ENCODE measurements around the gene ZFP64. TPM values are rescaled to one million over a fixed set of nuclear protein-coding genes. Genes with fewer than 3 reads are reported as not detected.

Gene ZFP64
- total and polyA plus RNA-seq, 7 experiments from 2014 or later: 8.0 to 14.6 (median 11.6) TPM

GRCh38 chr20:52129611-52130010 is 62.0 kb downstream of the ZFP64 start:
- ChIA-PET POLR2A (no interaction called here), CTCF (interaction anchor here (1.0 to 1.7 kb wide), 3 partner anchors 485 to 1418 kb away, joined by 3 to 17 read pairs (median 4); no protein-coding TSS in a partner anchor)
- no peak overlapping the region for H3K27ac Mint-ChIP-seq
- Histone ChIP-seq H3K36me3 (ENCODE audit: control insufficient read depth in 2 of 3, insufficient read depth in 3 of 3, low read length in 3 of 3) (no peaks in the 10 kb centered on the region), H3K4me3 (ENCODE audit: low read length) (no peak overlapping the region), H3K27me3 (ENCODE audit: control insufficient read depth in 2 of 2, insufficient read depth in 2 of 2, low read length in 2 of 2) (no peaks in the 10 kb centered on the region), H3K4me1 (ENCODE audit: control insufficient read depth in 2 of 2, insufficient read depth in 2 of 2, low read length in 2 of 2) (no peaks in the 10 kb centered on the region), H3K9me3 (ENCODE audit: control insufficient read depth in 2 of 3, low read length in 3 of 3) (no peaks in the 10 kb centered on the region), H3K27ac (ENCODE audit: low read depth, low read length) (no peak overlapping the region)
- H3K36me3 Mint-ChIP-seq: no peaks in the 10 kb centered on the region
- H3K4me1 Mint-ChIP-seq: peaks cover 0 to 8% (median 2%) of the 10 kb centered on the region in 7 donors
- intact Hi-C loops (cut with micrococcal nuclease): loop anchor here in 1 of 2 donors (2.0 to 5.0 kb wide), 3 partner anchors 61 to 1088 kb away; partner anchors contain the start of gene ZFP64
- peaks cover 0 to 1% (median 0%) of the 10 kb centered on the region in 11 donors for H3K9me3 Mint-ChIP-seq
- H3K27me3 Mint-ChIP-seq: peaks cover 0 to 8% (median 0%) of the 10 kb centered on the region in 5 donors
- no peak overlapping the region for H3K4me3 Mint-ChIP-seq
- no peak for ATAC-seq
- DNase-seq: no peak

DNA sequence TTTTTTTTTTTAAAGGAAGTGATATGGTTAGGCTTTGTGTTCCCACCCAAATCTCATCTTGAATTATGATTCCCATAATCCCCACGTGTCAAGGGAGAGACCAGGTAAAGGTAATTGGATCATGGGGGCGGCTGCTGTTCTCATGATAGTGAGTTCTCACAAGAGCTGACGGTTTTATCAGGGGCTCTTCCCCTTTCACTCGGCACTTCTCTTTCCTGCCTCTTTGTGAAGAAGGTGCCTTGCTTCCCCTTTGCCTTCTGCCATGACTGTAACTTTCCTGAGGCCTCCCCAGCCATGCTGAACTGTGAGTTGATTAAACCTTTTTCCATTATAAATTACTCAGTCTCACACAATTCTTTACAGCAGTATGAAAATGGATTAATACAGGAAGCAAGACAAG is 64.3 kb downstream of the ZFP64 start:
- H3K36me3 ChIP-seq (ENCODE audit: control insufficient read depth in 2 of 3, insufficient read depth in 3 of 3, low read length in 3 of 3): no peaks in the 10 kb centered on the region
- Mint-ChIP-seq H3K27me3 (peaks cover 0 to 3% (median 0%) of the 10 kb centered on the region in 5 donors), H3K4me1 (peaks cover 0 to 8% (median 2%) of the 10 kb centered on the region in 7 donors), H3K4me3 (no peak overlapping the region), H3K36me3 (peaks cover 0 to 7% (median 0%) of the 10 kb centered on the region in 5 donors), H3K9me3 (peaks cover 0 to 1% (median 0%) of the 10 kb centered on the region in 11 donors), H3K27ac (peak overlapping the region in 1 of 9 donors; percentile 3)
- no peak overlapping the region for H3K27ac ChIP-seq (ENCODE audit: low read depth, low read length)
- ATAC-seq (no peak), DNase-seq (no peak)
- no peaks in the 10 kb centered on the region for H3K9me3 ChIP-seq (ENCODE audit: control insufficient read depth in 2 of 3, low read length in 3 of 3)
- POLR2A ChIA-PET: no interaction called here
- H3K4me1 ChIP-seq (ENCODE audit: control insufficient read depth in 2 of 2, insufficient read depth in 2 of 2, low read length in 2 of 2): no peaks in the 10 kb centered on the region
- CTCF ChIA-PET: no interaction called here
- intact Hi-C loops (cut with micrococcal nuclease): loop anchor here in 1 of 2 donors (5.0 kb wide), 1 partner anchor 1090 kb away; no protein-coding TSS in a partner anchor
- no peaks in the 10 kb centered on the region for H3K27me3 ChIP-seq (ENCODE audit: control insufficient read depth in 2 of 2, insufficient read depth in 2 of 2, low read length in 2 of 2)
- H3K4me3 ChIP-seq (ENCODE audit: low read length): no peak overlapping the region

- ATAC-seq (no peak), DNase-seq (no peak)
- Mint-ChIP-seq H3K4me1 (peaks cover 0 to 5% (median 2%) of the 10 kb centered on the region in 7 donors), H3K27ac (no peak overlapping the region), H3K36me3 (peaks cover 0 to 15% (median 5%) of the 10 kb centered on the region in 5 donors), H3K9me3 (no peaks in the 10 kb centered on the region), H3K27me3 (no peaks in the 10 kb centered on the region), H3K4me3 (no peak overlapping the region)
- intact Hi-C loops (cut with micrococcal nuclease): loop anchor here in 1 of 2 donors (5.0 kb wide), 1 partner anchor 1092 kb away; no protein-coding TSS in a partner anchor
- Histone ChIP-seq H3K9me3 (ENCODE audit: control insufficient read depth in 2 of 3, low read length in 3 of 3) (no peaks in the 10 kb centered on the region), H3K27ac (ENCODE audit: low read depth, low read length) (no peak overlapping the region), H3K27me3 (ENCODE audit: control insufficient read depth in 2 of 2, insufficient read depth in 2 of 2, low read length in 2 of 2) (no peaks in the 10 kb centered on the region), H3K4me3 (ENCODE audit: low read length) (no peak overlapping the region), H3K36me3 (ENCODE audit: control insufficient read depth in 2 of 3, insufficient read depth in 3 of 3, low read length in 3 of 3) (no peaks in the 10 kb centered on the region), H3K4me1 (ENCODE audit: control insufficient read depth in 2 of 2, insufficient read depth in 2 of 2, low read length in 2 of 2) (no peaks in the 10 kb centered on the region)
- ChIA-PET POLR2A (no interaction called here), CTCF (interaction anchor here (0.6 kb wide), 1 partner anchor 1422 kb away, joined by 10 read pairs; no protein-coding TSS in a partner anchor)
Measured at GRCh38 chr20:52124821-52125220, 66.8 kb downstream of the ZFP64 start.

DNA sequence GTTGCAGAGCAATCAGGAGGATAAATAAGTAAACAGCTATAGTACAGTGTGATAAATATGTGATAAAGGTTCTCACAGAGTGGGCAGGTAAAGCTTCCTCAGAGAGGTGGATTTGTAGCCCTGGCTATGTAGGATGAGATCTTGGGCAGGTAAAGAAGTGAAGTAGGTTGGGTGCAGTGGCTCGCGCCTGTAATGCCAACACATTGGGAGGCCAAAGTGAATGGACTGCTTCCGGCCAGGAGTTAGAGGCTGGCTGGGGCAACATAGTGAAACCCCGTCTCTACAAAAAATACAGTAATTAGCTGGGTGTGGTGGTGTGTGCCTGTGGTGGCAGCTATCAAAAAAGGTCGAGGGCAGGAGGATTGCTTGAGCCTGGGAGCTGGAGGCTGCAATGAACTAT is 72.9 kb downstream of the ZFP64 start:
- intact Hi-C loops (cut with micrococcal nuclease): no loop called here
- ATAC-seq (no peak), DNase-seq (no peak)
- peaks cover 0 to 2% (median 0%) of the 10 kb centered on the region in 7 donors for H3K4me1 Mint-ChIP-seq
- H3K36me3 ChIP-seq (ENCODE audit: control insufficient read depth in 2 of 3, insufficient read depth in 3 of 3, low read length in 3 of 3): no peaks in the 10 kb centered on the region
- H3K27ac Mint-ChIP-seq: no peak overlapping the region
- no peak overlapping the region for H3K4me3 ChIP-seq (ENCODE audit: low read length)
- no peak overlapping the region for H3K4me3 Mint-ChIP-seq
- H3K27ac ChIP-seq (ENCODE audit: low read depth, low read length): no peak overlapping the region
- no peaks in the 10 kb centered on the region for H3K27me3 ChIP-seq (ENCODE audit: control insufficient read depth in 2 of 2, insufficient read depth in 2 of 2, low read length in 2 of 2)
- H3K27me3 Mint-ChIP-seq: no peaks in the 10 kb centered on the region
- no peaks in the 10 kb centered on the region for H3K4me1 ChIP-seq (ENCODE audit: control insufficient read depth in 2 of 2, insufficient read depth in 2 of 2, low read length in 2 of 2)
- H3K36me3 Mint-ChIP-seq: peaks cover 0 to 31% (median 14%) of the 10 kb centered on the region in 5 donors
- CTCF ChIA-PET: no interaction called here
- POLR2A ChIA-PET: interaction anchor here (0.5 kb wide), 1 partner anchor 12 kb away, joined by 4 read pairs; no protein-coding TSS in a partner anchor
- no peaks in the 10 kb centered on the region for H3K9me3 ChIP-seq (ENCODE audit: control insufficient read depth in 2 of 3, low read length in 3 of 3)
- H3K9me3 Mint-ChIP-seq: peaks cover 0 to 4% (median 0%) of the 10 kb centered on the region in 11 donors

DNA sequence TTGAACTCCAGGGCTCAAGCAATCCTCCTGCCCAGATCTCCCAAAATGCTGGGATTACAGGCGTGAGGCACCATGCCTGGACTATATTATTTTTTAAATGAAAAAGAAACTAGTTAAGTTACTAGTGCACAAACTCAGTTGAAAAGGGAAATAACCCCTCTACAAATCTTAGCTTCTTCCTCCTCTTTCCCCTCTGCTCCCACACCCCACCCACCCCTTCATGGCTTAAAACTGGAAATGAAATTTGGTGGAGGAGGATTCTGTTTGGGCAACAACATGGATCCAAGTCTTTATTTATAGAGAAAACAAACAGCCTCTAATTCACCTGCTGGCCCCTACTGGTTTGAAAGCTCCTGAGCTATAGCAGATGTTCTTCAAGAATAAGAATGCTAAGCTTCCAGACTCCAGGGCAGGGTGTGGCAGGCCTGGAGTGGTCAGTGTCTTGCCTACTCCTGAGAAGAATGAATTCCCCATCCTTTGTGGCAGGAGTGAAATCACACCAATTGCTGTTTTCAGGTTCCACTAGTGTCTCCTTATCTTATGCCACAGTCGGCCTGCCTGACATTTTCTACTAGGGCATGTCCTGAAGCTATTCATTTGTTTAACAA is 73.5 kb downstream of the ZFP64 start:
- intact Hi-C loops (cut with micrococcal nuclease): no loop called here
- DNase-seq: no peak

DNA sequence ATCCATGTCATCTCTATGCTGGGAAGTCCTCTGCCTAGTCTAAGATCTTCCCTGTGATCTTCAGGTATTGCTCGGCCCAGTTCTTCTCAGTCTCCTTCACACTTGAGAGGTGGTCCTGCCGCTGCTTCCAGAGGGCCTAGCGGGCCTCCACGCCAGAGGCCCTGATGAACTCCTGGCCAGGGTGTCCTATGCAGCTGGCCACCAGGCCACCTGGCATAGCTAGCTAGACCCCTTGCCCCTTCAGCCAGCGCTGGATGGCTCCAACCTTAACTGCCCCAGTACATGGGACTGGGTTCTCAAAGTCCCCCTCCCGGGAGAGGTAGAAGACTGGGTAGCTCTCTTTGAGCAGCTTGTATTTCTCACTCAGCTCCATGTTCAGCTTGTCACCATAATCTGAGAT is 81.1 kb downstream of the ZFP64 start:
- no peak overlapping the region for H3K4me3 Mint-ChIP-seq
- POLR2A ChIA-PET: no interaction called here
- peaks cover 0 to 4% (median 0%) of the 10 kb centered on the region in 11 donors for H3K9me3 Mint-ChIP-seq
- H3K4me3 ChIP-seq (ENCODE audit: low read length): no peak overlapping the region
- CTCF ChIA-PET: no interaction called here
- H3K9me3 ChIP-seq (ENCODE audit: control insufficient read depth in 2 of 3, low read length in 3 of 3): no peaks in the 10 kb centered on the region
- no peak overlapping the region for H3K27ac ChIP-seq (ENCODE audit: low read depth, low read length)
- intact Hi-C loops (cut with micrococcal nuclease): no loop called here
- H3K27me3 ChIP-seq (ENCODE audit: control insufficient read depth in 2 of 2, insufficient read depth in 2 of 2, low read length in 2 of 2): peaks cover 0 to 8% of the 10 kb centered on the region in 2 donors
- peaks cover 0 to 7% (median 5%) of the 10 kb centered on the region in 7 donors for H3K4me1 Mint-ChIP-seq
- peaks cover 11 to 20% (median 15%) of the 10 kb centered on the region in 5 donors for H3K27me3 Mint-ChIP-seq
- H3K27ac Mint-ChIP-seq: no peak overlapping the region
- ATAC-seq (no peak), DNase-seq (no peak)
- H3K4me1 ChIP-seq (ENCODE audit: control insufficient read depth in 2 of 2, insufficient read depth in 2 of 2, low read length in 2 of 2): peaks cover 0 to 8% of the 10 kb centered on the region in 2 donors
- H3K36me3 Mint-ChIP-seq: peaks cover 0 to 36% (median 28%) of the 10 kb centered on the region in 5 donors
- no peaks in the 10 kb centered on the region for H3K36me3 ChIP-seq (ENCODE audit: control insufficient read depth in 2 of 3, insufficient read depth in 3 of 3, low read length in 3 of 3)

More for the DNA sequence above, 73.5 kb downstream of the ZFP64 start:
- Mint-ChIP-seq H3K4me3 (no peak overlapping the region), H3K9me3 (peaks cover 0 to 4% (median 0%) of the 10 kb centered on the region in 11 donors), H3K4me1 (peaks cover 0 to 2% (median 0%) of the 10 kb centered on the region in 7 donors), H3K27ac (no peak overlapping the region), H3K36me3 (peaks cover 0 to 33% (median 15%) of the 10 kb centered on the region in 5 donors), H3K27me3 (no peaks in the 10 kb centered on the region)
- Histone ChIP-seq H3K36me3 (ENCODE audit: control insufficient read depth in 2 of 3, insufficient read depth in 3 of 3, low read length in 3 of 3) (no peaks in the 10 kb centered on the region), H3K27ac (ENCODE audit: low read depth, low read length) (no peak overlapping the region), H3K9me3 (ENCODE audit: control insufficient read depth in 2 of 3, low read length in 3 of 3) (no peaks in the 10 kb centered on the region), H3K4me3 (ENCODE audit: low read length) (no peak overlapping the region), H3K27me3 (ENCODE audit: control insufficient read depth in 2 of 2, insufficient read depth in 2 of 2, low read length in 2 of 2) (no peaks in the 10 kb centered on the region), H3K4me1 (ENCODE audit: control insufficient read depth in 2 of 2, insufficient read depth in 2 of 2, low read length in 2 of 2) (no peaks in the 10 kb centered on the region)
- ChIA-PET POLR2A (interaction anchor here (0.5 kb wide), 1 partner anchor 13 kb away, joined by 4 read pairs; no protein-coding TSS in a partner anchor), CTCF (interaction anchor here (1.9 kb wide), 1 partner anchor 10 kb away, joined by 7 read pairs; no protein-coding TSS in a partner anchor)
- no peak for ATAC-seq
